Urothelium cell line (cell line): ENCODE results near the gene MPPED1.

Experiments
- DNase-seq: peaks from one replicate; pipeline ENCODE4 v3.0.0; 2011; ENCODE audit warnings: low spot score, mixed read lengths
- FAIRE-seq: peaks from 2 replicates; lab custom pipeline; 2011; peaks lifted over from hg19 to GRCh38; lab: Jason Lieb, UNC

The MPPED1 gene

DNA sequence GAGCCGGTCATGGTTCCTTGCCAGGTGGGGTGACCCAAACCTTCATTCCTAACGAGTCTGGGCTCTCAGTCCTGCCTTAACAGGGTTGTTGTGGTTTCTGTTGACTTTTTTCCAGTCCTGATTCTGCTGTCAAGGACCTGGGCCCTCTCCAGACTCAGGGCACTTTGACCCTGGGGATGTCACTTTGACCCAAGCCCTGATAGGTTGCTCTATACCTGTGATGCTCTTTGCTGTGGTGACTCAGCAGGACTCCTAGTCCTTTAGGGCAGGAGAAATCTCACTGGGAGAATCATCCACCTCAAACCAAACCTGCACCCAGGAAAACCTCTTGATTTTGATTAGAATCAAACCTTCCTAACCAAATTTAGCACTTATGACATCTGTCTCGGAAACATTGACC is 20.5 kb upstream of the MPPED1 start:
- no peak for DNase-seq
- no peak for FAIRE-seq

DNA sequence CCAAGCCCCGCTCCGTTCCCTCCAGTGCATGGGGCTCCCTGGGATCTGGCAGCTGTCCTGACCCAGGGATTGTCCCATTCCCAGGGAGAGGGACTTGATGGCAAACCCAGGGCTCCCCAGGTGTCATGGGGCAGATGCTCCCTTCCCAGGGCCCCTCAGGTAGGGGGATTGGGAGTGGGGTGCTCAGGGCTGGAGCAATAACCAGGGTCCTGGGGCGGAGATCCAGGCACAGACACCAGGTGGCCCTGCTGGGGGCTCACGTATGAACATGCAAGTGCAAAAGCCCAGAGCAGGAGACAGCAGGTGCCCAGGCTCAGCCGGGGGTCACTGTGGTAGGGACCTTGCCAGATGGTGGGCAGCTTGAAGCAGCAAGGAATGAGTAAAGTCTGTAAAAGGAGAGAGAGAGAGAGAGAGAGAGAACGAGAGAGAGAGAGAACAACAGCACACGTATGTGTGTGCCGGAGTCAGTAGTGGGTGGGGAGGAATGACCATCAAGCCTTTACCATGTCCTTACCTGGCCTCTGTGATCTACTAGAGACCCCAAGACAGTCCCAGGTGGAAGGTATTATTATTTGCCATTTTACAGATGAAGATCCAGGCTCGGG is 19.3 kb upstream of the MPPED1 start:
- no peak for DNase-seq

DNA sequence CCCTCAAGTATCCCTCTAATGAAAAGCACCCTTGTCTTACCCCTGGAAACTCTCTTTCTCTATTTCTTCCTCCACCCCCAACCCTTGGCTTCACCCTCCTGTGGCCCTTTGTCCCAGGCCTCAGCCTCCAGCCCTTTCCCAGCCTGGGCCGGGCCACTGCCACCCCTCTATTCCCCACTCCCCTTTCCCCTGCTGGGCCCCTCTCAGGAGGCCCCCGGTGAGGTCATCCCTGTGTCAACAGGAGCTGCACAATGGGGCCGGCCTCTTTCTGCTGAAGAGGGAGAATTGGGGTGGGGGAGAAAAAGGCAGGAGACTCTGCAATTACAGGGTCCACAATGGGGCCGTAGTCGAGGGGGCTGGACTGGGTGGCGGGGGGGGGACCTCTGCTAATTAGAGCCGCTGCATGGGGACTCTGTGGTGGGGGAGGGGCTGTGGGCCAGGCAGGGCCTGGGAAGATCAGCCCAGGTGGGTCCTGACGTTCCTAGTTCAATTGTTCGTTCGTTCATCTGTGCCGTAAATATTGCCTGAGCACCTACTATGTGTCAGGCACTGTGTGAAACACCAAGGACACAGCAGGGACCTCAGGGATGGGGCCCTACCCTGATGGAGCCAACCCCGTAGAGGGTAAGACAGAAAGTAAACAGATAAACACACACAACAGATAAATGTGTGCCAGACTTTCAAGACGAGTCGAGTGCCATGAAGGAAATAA is 18.5 kb upstream of the MPPED1 start:
- FAIRE-seq: no peak
- no peak for DNase-seq

More for the DNA sequence above, 19.3 kb upstream of the MPPED1 start:
- no peak for FAIRE-seq

DNA sequence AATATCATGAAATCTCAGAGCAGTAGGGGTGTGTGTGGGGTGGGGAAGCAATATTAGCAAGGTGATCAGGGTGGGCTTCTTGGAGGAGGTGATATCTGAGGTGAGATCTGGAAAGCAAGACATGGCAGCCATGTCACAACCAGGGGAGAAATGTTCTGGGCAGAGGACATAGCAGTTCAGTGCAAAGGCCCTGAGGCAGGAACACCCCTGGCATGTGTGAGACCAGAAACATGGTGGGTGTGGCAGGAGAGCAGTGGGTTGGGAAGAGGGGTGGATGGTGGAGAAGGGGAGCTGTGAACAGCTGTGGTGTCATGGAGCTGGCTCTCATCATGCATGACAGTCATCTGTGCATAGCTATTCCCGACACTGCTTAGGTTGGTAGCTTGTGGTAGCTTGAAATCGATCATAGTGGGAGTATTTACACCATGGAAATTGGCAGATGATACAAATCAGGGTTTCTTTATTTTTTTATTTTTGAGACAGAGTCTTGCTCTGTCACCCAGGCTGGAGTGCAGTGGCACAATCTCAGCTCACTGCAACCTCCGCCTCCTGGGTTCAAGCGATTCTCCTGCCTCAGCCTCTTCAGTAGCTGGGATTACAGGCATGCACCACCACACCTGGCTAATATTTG is 17.9 kb upstream of the MPPED1 start:
- FAIRE-seq: no peak
- DNase-seq: no peak

DNA sequence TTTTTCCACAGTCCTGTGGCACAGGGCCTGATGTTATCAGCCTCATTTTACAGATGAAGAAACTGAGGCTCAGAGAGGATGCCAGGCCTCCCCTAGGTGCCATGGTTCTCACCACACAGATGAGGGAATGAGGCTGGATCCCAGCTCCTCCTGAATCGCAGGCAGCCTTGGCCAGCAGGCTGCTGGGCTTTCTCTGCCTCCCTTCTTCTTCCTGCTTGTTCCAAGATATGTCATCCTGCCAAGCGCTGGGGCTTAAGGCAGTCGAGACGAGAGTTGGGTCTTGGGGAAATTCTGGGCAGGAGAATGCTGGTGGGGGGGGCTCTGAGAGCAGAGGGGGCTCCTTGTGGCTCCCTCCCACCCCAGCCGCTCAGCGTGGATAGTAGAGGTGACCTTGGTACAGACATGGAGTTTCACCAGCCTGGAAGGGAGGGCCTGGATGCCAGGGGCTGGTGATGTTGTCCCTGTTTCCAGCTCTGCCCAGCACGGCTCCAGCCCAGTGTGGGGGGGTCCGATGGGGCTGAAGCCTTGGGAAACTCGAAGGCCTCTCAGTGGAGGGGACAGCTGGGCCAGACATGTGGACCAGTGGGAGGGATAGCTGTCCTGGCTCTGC is 16.6 kb upstream of the MPPED1 start:
- DNase-seq: no peak
- FAIRE-seq: no peak

DNA sequence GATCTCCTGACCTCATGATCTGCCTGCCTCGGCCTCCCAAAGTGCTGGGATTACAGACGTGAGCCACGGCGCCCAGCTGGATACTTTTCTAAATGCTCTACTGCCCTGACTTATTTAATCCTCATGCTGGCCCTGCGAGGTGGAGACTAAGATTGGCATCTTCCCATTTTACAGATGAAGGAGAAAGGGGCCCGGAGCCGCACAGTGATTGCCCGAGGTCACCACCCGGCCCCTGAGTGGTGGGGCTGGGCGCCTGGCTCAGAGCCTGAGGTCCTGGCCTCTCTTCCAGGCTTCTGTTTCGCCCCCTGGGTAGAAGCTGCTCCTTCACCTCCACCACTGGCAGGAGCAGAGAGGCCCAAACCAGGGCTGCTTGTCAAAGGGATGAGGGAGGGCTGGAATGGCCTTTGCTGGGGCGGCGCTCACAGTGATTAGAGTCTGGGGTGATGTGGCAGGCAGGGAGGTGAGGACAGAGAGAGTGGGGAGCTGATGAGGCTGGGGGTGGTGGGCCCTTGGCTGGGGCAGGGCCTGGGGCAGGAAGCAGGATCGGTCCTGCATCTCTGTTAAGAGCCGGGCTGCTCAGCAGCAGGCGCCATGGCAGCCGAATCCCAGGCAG is 15.4 kb upstream of the MPPED1 start:
- FAIRE-seq (no peak), DNase-seq (no peak)

DNA sequence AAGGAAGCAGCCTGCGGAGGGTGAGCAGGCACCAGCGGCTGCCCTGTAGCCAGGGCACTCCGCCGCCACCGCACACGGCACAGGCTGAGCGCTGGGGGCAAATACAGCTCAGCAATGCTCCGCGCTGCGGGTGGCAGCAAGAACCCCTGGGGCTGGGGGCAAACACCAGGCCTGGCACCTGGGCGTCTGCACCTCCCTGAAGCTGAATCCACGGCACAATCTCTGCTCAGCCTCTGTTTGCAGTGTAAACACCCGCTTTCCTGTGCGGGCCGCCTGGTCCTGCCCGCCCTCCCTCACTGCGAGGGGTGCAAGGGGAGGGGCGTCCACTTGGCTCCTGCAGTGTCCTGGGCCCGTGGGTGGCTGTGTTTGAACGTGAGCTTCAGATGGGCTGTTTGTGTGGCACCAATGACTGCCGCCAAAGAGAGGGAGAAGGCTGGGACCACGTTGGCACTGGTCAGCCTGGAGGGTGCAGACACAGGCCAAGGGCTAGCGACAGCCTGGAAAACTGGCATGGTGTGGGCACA is 14.8 kb upstream of the MPPED1 start:
- DNase-seq: no peak
- no peak for FAIRE-seq

DNA sequence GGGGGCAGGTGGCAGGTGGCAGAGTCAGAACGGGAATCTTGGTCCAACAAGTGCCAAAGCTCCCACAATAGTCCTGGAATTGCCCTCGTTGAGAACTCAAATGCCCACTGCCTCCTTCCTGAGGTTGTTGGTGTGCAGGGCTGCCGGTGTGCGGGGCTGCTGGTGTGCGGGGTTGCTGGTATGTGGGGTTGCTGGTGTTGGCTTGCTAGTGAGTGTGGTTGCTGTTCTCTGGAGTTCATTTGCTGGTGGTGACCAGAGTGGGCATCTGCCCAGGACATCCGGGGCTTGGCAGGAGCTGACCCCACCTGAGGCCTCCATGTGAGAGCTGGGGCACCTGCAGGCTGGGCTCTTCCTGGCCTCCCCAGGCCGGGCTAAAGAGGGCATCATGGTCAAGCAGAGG is 14.0 kb upstream of the MPPED1 start:
- FAIRE-seq (no peak), DNase-seq (no peak)

DNA sequence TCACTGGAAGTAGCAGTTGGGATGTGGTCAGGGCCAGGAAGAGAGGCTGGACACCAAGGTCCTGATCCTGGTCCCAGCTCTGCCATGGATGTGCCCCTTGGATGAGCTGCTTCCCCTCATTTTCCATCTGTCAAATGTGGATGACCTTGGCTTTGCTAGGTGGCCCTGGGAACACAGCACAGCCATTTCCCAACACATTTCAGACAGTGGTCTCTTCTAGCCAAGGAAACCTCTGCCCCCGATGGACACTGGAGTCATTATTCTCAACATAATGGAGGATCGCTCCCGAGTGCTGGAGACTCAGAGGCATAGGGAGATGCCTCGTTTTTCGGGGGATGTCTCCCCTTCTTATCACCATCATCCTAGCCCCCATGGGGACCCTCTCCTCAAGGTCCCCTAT is 13.6 kb upstream of the MPPED1 start:
- FAIRE-seq (no peak), DNase-seq (no peak)

DNA sequence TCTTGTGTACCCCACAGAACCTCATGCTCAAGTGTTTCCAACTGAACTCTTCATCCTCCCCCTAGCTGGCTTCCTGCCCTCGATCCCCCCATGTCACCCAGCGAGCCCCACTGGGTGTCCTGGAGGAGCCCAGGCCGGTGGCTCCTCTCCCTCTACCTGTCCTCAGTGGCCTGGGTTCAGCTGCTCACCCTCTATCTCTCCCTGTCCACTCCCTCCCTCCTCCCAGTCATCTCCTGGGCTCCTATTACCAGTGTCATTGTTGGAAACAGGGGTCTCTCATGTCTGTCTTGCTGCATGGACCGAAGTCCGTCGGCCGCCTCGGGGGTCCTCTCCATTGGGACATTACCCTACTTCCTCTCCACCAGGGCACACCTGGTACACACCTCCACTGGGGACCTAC is 12.9 kb upstream of the MPPED1 start:
- DNase-seq: no peak
- FAIRE-seq: no peak

DNA sequence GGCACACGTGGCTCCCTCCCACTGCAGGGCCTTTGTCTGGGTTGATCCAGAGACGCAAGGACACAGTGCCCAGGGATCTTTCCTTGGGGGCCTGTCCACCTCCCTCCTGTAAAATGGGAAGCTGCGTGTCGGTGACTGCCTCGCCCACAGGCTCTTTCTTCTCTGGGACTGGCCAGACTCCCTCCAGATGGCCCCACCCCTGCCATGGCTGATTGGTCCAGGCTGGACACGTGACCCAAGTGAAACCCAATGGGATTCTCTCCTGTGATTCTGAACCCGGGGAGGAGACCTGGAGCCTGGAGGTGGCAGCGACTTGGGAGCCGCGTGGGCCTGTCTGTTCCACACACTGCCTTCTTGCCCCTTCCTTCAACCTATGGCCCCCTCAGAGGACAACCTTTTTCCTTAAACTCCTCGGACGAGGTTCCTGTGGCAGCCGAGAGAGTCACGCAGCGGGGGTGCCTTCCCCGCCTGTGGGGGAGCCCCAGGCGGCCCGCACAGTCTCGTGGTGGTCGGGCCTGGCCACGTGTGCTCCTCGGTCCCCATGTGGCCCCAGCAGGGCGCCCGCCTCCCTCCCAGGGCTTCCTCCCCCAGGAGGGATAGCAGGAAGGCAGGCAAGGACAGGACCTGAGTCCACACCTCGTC is 12.4 kb upstream of the MPPED1 start:
- no peak for DNase-seq
- no peak for FAIRE-seq

DNA sequence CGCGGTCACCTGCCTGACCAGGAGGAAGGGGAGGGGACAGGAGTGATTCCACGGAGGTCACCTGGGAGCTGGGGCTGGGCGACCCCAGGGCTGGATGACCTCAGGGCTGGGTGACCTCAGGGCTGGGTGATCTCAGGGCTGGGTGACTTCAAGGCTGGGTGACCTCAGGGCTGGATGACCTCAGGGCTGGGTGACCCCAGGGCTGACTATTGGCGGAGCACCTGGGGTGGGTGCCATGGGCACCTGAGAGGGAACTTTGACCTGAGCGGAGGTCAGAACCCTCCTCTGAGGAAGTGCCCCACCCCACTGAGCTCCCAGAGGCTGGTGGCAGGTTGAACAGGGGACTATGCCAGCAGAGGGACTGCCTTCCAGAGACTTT is 11.8 kb upstream of the MPPED1 start:
- DNase-seq (no peak), FAIRE-seq (no peak)

DNA sequence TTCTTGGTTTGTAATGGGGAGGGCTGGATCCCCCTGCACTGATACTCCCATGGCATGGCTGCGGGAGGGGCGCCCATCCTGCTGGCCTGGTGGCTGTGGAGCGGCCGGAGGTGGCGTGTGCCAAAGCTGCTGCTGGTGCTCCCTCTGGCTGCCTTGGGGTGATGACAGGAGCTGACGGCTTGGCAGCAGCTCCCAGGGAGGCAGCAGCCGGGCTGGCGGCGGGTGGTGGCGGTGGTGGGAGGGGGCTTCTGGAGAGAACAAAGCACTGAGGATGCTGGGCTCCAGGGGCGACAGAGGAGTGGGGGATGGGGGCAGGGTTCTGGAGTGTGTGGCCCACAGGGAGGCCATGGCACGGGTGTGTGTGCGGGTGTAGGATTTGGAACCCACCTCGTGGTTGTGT is 11.4 kb upstream of the MPPED1 start:
- FAIRE-seq (no peak), DNase-seq (no peak)

DNA sequence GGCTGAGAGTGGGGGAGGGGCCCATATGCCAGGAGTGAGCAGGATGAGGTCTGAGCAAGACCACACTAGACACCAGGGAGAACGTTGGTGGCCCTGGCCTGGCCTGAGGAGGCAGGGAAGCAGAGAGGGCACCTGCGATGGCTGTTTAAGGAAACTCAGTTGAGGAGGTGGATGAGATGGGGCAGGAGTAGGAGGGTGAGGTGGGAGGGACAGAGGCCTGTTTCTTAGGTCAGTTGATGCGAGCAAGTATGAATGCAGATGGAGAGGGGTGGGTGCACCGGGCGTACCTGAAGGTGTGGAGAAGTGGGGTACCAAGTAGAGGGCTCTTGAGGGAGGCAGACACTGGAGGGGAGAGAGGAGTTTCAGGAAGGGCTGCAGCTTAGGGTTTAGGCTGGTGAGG is 10.6 kb upstream of the MPPED1 start:
- DNase-seq: no peak
- FAIRE-seq: no peak

DNA sequence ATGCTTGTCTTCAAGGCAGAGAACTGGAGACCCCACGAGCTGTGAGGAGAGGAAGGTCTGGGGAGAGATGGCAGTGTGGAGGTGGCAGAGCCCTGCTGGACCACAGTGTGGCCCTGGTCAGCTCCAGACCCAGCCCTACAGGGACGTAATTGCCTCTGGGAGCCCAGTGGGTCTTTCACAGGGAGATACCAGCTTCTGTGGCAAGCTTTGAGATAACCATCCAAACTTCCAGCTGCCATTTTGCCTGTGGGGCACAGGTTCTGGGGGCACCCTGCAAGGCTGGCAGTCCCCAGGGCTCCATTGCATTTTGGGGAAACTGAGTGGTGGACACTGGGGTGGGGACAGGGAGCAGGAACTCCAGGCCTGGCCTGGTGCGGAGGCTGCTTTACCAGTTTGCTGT is 10.2 kb upstream of the MPPED1 start:
- no peak for DNase-seq
- FAIRE-seq: no peak

DNA sequence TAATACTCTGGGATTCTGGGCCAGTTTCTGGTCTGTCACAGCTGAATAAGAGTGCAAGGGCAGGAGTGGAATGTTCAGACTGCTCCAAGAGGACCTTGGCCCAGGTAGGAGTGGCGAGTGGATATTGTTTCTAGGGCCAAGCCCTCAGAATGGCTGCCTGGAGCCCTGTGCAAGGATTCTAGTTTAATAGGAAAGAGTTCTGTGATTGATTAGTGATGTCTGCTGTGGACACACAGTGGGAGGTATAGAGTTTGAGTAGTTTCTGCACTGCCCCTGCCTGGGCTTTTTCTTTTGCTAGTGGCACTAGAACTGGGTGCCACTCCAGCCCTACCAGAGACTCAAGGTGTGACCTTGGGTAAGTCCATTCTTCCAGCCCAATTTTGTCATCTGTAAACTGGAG is 9.7 kb upstream of the MPPED1 start:
- DNase-seq (no peak), FAIRE-seq (no peak)

DNA sequence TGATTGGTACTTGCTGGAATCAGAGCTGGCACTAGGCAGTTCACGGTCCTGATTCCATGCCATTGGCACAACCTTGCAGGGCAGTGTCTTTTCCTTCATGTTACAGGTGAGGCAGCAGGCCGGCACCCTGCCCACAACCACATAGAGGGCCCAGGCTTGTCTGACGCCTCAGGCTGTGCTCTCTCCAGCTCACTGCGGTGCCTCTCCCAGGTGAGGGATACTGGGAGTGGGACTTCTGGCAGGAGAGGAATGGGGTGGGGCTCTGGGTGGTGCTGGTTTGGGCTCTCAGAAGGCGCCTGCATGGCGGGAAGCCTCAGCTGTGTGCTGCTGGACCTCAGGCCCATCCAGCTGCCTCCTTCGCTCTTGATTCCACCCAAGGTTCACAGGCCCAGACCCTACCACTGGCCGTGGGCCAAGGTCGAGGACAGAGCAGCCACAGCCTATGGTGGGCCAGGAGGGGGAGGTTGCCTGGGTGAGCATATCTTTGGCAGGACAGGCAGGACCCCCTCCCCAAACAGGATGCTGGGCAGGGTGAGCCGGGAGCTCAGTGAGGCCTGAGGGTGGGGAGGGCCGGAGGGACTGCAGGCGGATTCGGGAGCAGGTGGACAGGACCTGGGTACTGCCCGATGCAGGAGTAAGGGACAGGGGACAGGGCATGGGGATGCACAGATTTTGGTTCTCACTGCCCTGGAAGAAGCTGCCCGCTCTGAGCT is 7.0 kb upstream of the MPPED1 start:
- DNase-seq: no peak
- FAIRE-seq: no peak

DNA sequence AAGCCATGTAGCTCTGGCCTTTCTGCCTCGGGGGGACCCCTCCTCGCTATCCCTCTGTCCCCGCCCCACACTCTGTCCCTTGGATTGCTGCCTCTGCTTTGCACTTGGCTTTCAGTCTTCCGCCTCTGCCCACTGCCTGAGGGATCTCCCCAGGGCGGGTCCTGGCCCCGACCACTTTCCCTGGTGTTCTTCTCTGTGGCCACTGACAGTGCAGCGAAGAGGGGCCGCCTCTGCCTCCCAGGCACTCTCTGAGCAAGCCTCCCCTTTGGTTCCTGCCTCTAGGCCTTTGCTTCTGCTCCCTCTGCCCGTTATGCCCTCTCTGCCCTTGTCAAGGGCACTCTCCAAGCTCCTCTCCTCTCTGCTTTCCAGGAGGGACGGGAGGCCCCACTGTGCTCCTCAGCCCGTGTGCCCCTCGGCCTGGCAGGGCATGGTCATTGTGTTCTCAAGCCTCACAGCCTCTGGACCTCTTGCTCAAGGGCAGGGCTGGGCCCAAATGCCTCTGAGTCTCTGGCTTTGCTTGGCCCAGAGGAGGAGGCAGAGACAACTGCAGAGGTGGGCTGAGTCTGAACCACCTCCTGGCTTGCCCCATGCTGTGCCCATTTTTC is 5.5 kb upstream of the MPPED1 start:
- FAIRE-seq: no peak
- no peak for DNase-seq

DNA sequence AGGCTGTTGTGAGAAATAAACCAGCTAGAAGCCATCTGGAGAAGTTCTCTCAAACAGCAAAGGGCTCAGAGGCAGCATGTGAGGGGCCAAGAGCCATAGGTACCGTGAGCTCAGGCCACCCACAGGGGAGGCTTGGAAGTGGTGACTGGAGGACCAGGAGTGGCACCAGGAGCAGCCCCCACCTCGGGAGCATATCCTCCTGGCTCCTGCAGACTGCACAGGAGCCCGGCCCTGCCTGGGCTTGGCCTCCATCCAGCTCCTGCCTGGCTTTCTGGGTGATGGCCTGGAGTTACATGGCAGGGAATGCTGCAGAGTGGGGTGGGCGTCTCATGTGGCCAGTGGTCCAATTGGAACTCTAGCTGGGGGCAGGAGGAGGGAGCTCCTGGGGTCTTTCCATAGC is 4.2 kb upstream of the MPPED1 start:
- FAIRE-seq: no peak

DNA sequence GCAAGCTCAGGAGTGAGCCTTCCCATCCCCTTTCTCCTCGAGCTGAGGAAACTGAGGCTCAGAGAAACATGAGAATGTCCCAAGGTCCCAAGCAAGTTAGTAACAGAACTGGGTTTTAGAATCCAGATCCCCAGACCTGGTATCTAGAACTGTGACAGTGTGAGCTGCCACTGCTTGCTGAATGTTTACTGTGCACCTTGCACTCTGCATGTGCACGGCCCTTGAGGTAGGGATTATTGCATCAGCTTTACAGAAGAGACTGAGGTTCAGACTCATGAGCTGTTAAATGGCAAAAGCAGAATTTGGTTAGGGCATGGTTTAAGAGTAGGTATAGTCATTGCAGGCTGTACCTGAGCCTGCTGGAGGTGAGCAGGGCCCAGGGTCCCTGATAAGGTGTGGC is 3.8 kb upstream of the MPPED1 start:
- DNase-seq: no peak

More for the DNA sequence above, 4.2 kb upstream of the MPPED1 start:
- no peak for DNase-seq

More for the DNA sequence above, 3.8 kb upstream of the MPPED1 start:
- no peak for FAIRE-seq
